HPDE6-E6E7 (cell line): Measurements from ENCODE around the gene CHEK1.

Experiments
- DNase-seq: peaks from one replicate; pipeline ENCODE4 v3.0.0; 2011; ENCODE audit warnings: missing footprints; ENCODE audit errors: extremely low spot score

Gene CHEK1

GRCh38 chr11:125626288-125626950 lies 1.5 kb downstream of the CHEK1 start:
- no peak for DNase-seq

- DNase-seq: no peak
Measured at GRCh38 chr11:125627236-125627910, 2.4 kb downstream of the CHEK1 start.

- no peak for DNase-seq
Measured at GRCh38 chr11:125637840-125638239, 12.9 kb downstream of the CHEK1 start.

- DNase-seq: no peak
Measured at GRCh38 chr11:125638315-125638714, 13.4 kb downstream of the CHEK1 start.

- no peak for DNase-seq
Measured at GRCh38 chr11:125645871-125646270, 20.9 kb downstream of the CHEK1 start.

- DNase-seq: no peak
Measured at GRCh38 chr11:125649465-125650166, 24.7 kb downstream of the CHEK1 start.

GRCh38 chr11:125662689-125663088 lies 37.7 kb downstream of the CHEK1 start:
- DNase-seq: no peak

- DNase-seq: no peak
Measured at GRCh38 chr11:125663910-125664309, 38.9 kb downstream of the CHEK1 start.

- DNase-seq: no peak
Measured at GRCh38 chr11:125667151-125667550, 42.2 kb downstream of the CHEK1 start.

GRCh38 chr11:125670172-125670571 lies 45.2 kb downstream of the CHEK1 start:
- DNase-seq: no peak

GRCh38 chr11:125671561-125671960 lies 46.6 kb downstream of the CHEK1 start:
- DNase-seq: no peak

GRCh38 chr11:125674210-125674609 lies 49.2 kb downstream of the CHEK1 start:
- DNase-seq: no peak

GRCh38 chr11:125675196-125675595 lies 50.2 kb downstream of the CHEK1 start:
- DNase-seq: no peak

GRCh38 chr11:125679397-125679796 lies 54.4 kb downstream of the CHEK1 start:
- DNase-seq: no peak

- no peak for DNase-seq
Measured at GRCh38 chr11:125679837-125680236, 54.9 kb downstream of the CHEK1 start.

- no peak for DNase-seq
Measured at GRCh38 chr11:125680747-125681146, 55.8 kb downstream of the CHEK1 start, which contains the start of gene ACRV1. Gene ACRV1, minus strand, starts transcription at chr11:125680847. Its CDS starts 67 bp downstream, at chr11:125680780.

- DNase-seq: no peak
Measured at GRCh38 chr11:125685228-125685627, 60.3 kb downstream of the CHEK1 start.

- DNase-seq: no peak
Measured at GRCh38 chr11:125688066-125688465, 63.1 kb downstream of the CHEK1 start.

- no peak for DNase-seq
Measured at GRCh38 chr11:125688632-125689031, 63.7 kb downstream of the CHEK1 start.

- no peak for DNase-seq
Measured at GRCh38 chr11:125689274-125689859, 64.4 kb downstream of the CHEK1 start.

GRCh38 chr11:125690006-125690405 lies 65.0 kb downstream of the CHEK1 start:
- DNase-seq: no peak

- no peak for DNase-seq
Measured at GRCh38 chr11:125692887-125693286, 67.9 kb downstream of the CHEK1 start.
